HG03442 (cell line): ENCODE data around the gene ATP8A1.
"Not testable (repeated sequence)": the region's sequence is repeated elsewhere in the genome, so short reads cannot be mapped to it uniquely, and the experiment has no call there.

Experiments used
- ATAC-seq: cut with Tn5 transposase; IDR thresholded peaks from one replicate; pipeline ENCODE4 v1.9.1; 2021; ENCODE audit warnings: mild to moderate bottlenecking, moderate library complexity; ENCODE audit not compliant: unreplicated experiment

Gene ATP8A1

DNA sequence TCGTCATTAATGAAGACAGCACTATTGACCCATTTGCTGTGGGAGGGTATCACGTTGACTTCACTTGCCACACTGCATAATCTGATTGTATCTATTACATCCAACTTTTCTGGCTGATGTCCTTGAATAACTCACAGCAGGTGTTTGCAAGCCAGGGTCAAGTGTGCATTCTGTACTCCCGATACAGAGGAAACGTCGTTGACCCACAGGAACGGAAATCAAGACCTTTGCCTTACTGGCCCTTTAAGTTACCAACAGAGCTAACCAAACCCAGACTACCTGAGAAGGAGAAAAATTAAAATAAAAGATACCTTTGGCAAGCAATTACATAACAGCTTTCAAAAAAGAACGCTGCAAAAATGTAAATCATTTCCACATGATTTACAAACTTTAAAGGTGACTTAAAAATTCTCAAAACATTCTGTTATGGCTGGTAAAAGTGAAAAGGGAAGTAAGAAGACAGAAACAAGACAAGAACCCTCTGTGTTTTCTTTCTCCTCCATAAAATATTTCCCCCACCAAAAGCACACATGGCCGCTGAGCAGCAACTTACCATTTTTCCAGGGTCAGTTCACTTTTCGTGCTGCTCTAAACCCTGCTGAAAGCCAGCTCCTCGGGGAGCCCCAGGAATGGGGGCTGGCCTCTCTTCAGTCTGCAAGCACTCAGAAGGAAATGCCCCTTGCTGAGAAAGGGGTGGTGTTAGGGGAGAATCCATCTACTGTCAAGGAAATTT lies 266.1 kb downstream of the ATP8A1 start:
- no peak for ATAC-seq

DNA sequence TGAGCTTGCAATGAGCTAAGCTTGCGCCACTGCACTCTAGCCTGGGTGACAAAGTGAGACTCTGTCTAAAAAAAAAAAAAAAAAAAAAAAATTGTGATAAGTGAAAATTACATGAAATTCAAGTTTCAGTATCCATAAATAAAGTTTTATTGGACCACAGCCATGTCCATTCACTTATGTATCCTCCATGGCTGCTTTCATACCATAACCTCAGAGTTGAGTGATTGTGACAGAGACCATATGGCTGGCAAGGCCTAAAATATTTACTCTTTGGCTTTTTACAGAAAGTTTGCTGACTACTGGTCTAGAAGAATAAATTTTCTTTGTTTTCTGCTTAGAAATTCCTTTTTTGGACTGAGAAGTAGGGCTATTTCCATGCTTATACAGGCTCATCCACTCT lies 271.4 kb downstream of the ATP8A1 start:
- no peak for ATAC-seq

DNA sequence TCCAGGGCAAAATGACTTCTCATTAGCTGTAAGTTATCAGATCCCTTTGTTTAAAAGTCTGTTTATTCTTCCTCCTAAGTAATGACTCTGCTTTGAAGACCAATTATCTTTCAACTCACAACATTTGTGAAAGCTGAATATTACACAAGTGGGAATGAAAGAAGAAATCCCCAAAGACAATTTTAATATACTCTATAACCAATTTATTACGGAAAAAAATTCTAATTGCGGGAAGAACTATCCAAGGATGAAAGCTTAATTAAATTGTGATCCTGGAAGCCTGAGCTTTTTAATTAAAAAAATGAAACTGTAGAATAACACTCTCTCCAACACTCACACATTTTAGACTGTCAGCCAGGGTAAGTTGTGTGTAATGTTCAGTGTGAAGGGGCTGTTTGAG lies 275.2 kb downstream of the ATP8A1 start:
- ATAC-seq = no peak

DNA sequence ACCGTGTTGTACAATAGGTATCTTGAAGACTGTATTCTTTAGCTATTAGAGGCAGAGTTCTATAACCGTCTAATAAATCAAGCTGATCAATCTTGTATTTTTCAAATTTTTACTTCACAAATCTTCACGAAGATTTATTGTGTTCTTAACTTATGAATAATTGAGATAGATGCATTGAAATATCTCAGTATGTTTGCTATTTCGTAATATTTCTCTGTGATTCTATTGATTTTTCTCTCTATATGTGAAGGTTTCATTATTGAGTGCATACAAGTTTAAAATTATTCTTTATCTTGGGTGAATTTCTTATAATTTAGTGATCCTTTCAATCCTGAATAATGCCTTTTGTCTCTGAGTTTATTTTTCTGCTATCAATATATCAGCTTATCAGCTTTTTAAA lies 279.4 kb downstream of the ATP8A1 start:
- ATAC-seq = no peak

DNA sequence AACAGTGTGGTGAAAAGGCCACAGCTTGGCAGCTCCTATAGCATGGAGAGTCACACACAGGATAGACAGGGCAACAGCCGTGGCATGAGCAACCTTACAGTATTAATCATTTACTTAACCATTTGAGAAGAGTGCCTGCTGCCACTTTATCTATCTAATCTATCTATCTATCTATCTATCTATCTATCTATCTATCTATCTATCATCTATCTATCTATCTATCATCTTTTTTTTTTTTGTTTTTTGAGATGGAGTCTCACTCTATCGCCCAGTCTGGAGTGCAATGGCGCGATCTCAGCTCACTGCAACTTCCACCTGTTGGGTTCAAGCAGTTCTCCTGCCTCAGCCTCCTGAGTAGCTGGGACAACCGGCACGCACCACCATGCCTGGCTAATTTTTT lies 284.6 kb downstream of the ATP8A1 start:
- ATAC-seq = not testable (repeated sequence)

DNA sequence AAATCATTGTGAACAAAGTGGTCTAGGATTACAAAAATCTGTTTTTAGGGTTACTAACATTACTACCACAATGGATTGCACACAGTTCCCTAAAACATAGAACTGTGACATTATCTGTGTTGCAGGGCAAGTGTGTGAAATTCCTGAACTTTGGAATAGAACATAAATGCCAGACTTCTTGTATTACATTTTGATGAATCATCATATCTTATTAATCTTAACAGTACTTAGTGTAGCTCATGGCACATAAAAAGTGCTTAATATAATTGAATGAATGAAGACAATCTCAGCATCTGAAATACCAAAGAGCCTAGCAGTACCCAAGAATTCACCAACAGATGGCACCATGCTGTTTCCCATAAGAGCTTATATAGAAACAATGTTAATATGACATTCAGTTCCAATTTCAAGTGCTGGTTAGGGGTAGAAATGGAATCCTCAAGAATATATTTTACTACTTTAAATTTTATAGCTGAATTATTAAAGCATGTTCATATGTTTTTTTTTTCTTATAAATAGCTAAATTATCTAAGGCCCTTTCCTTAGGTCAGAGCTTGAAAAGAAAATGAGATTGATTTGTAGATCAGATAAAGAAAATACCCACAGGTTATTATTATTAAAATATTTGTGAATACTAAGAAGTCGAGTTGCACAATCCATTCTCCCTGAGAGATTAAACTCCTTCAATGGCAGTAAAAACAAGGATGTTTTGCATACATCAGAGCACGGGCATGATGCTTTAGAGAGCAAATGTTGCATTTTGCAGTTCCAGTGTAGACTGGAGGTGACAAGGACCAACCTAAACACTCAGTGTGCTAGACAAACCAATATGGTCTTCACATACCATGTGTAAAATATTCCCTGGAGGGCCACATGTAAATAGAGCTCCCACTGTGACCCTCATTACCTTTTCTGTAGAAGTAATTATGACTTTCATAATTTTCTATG lies 285.3 kb downstream of the ATP8A1 start:
- ATAC-seq = no peak

DNA sequence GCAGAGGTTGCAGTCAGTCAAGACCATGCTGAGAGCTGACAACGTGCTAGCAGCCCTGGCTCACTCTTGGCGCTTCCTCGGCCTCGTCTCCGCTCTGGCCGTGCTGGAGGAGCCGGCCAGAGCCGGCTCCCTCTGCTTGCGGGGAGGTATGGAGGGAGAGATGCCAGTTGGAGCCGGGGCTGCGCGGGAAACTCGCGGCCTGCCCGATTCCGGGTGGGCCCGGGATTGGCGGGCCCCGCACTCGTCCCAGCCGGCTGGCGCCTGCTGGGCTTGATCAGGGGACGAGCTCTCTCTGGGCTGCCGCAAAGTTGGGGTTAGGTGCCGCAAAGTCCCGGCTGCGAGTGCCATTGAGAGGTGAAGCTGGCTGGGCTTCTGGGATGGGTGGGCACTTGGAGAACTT lies 287.4 kb downstream of the ATP8A1 start:
- no peak for ATAC-seq

DNA sequence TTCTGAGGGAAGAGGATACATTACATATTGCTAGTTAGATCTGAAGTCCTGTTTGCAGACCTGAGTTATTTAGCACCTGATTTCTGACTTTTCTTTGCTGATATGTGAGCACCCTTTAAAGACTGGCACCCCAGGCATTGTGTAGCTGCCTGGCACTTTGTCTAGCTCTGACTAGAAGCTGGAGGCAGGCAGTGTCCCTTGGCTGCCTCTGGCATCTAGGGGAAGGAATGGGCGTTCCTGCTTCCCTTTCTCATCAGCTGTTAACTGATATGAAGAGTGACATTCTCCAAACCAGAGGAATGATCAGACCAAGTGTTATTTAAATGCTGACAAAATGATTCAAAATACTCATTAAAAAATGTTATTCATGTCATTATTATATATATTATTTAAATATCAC lies 289.9 kb downstream of the ATP8A1 start:
- ATAC-seq = no peak

DNA sequence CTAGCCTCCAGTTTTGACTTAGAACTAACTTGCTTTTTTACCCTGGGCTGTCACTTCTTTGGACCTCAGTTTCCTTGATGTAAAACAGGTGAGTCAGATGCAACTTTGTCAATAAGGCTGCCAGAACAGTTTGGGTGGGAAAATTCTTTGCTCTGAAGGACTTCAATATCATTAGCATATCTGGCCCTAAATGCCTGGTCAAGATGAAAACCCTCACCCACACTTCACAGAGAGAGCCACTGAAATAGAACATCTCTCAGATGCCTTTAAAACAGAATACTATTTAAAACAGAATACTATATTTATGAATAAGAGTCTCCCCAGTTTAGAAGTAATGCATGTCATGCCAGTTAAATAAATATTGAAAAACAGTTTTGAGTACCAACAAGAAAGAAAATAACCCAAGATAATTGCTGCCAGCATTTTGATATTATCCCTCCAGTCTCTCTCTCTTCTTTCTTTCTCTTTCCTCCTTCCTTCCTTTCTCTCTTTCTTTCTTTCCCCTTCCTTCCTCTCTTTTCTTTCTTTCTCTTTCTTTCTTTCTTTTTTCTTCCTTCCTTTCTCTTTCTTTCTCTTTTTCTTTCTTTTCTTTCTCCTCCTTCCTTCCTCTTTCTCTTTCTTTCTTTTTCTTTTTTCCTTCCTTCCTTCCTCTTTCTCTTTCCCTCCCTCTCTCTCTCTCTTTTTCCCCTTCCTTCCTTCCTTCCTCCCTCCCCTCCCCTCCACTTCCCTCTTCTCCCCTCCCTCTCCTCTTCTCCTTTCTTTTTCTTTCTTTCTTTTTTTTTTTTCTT lies 292.4 kb downstream of the ATP8A1 start:
- ATAC-seq = no peak

DNA sequence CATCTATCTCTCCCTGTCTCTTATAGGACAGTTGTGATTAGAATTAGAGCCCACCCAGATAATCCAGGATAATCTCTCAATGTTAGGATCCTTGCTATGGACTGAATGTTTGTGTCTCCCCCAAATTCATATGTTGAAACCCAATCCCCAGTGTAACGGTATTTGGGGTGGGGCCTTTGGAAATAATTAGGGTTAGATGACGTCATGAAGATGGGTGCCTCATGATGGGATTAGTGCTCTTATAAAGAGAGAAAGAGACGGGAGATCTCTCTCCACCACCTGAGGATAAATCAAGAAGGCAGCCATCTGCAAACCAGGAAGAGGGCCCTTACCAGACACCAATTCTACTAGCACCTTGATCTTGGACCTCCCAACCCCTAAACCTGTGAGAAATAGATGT lies 293.3 kb downstream of the ATP8A1 start:
- no peak for ATAC-seq

DNA sequence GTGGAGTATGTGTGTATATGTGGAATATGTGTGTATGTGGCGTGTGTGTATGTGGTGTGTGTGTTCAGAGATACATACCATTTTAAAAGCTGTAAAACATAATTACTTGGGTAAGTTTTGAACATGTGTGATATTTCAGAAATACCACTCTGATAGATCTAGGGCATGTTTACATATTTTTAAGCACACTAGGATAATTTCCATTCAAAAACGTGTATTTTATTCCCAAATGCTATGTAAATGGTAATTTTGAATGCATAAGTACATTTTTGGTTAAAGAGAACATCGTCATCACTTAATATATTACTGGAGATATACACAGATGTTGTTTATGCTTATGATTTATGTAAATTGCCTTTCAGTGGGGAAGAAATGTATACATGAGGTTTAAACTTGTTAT lies 294.3 kb downstream of the ATP8A1 start:
- ATAC-seq = no peak

DNA sequence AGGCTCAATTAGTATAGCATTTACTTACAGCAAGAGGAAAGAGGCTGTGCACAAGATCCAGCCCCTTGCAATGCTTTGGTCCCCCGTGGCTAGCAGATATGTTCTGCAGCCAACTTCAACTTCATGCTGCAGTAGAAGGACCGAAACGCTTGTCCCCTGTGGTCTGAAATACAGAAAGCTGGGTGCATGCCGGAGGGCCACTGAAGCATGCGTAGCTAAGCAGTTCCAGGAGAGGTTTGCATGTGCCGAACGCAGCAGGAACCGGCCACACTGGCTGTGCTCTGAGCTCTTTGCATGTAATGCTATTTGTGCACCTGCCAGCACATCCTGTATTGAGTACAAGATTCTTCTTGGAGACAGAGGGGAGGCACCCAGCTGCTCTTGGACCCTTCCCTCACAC lies 295.4 kb downstream of the ATP8A1 start:
- ATAC-seq = no peak

DNA sequence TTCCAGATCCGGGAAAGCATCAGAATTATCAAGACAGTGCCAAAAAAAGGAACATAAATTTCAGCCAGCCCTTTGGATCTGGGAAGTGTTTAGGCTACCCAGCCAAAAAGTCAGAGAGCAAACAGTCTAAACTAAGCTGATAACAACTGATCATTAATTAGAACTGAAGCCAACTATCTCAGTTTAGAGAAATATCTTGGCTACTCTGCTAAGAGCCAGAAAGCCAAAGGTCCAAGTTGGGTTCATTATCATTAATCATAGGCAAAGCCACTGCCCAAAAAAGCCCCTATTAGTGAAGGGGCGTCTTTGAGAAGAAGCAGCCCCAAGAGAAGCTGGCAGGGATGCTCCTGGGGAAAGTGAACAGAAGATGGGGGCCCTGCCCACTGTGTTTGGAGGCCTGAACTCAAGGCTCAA lies 296.6 kb downstream of the ATP8A1 start:
- ATAC-seq = no peak

DNA sequence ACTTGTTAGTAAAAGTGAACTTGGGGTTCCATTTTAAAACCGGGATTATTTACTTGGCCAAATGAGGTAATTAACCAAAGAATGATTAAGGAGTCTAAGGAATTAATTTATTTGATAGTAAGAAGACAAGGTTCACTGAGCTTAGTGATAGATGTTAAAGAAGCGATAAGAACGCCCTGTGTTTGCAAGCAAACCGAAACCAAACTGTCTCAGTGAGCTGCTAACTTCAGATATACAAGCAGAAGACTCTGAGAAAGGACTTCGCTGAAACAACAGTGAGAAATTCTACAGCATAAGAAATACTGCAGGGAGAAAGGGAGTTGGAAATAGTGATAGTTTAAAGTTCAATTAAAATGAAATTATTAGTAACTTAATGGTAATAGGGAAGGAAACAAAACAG lies 297.2 kb downstream of the ATP8A1 start:
- ATAC-seq = no peak
